HG03575 (cell line): Measurements from ENCODE around the gene MRM1.
"Not testable (repeated sequence)": the region's sequence is repeated elsewhere in the genome, so short reads cannot be mapped to it uniquely, and the experiment has no call there.

Source experiments
- ATAC-seq: cut with Tn5 transposase; IDR thresholded peaks from one replicate; pipeline ENCODE4 v1.9.1; 2021; ENCODE audit not compliant: unreplicated experiment, insufficient number of reproducible peaks, low FRiP score; ENCODE audit errors: extremely low read depth

The MRM1 gene

DNA sequence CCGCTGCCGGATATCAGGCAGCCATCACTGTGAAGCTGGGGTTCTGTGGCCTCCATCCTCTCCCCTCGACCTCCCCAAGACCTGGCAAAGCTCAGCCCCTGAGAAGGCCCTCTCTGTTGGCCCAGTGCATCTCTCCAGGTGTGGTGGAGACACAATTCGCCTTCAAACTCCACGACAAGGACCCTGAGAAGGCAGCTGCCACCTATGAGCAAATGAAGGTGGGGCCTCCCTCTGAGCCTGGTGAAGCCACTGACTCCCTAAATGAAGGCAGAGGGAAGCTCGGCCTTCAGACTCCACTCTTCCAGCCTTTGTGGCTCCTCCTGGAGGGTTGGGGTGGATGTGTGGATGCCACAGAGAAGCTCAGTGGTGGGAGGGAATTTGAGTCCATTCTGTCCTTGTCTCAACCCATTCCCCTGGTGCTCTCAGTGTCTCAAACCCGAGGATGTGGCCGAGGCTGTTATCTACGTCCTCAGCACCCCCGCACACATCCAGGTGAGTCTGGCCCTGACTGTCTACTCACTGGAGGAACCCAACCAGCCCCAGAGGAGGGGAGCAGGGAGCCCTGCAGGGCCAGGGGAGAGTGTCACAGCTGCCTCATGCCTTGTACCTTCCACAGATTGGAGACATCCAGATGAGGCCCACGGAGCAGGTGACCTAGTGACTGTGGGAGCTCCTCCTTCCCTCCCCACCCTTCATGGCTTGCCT lies 1.7 kb upstream of the MRM1 start:
- no peak for ATAC-seq

DNA sequence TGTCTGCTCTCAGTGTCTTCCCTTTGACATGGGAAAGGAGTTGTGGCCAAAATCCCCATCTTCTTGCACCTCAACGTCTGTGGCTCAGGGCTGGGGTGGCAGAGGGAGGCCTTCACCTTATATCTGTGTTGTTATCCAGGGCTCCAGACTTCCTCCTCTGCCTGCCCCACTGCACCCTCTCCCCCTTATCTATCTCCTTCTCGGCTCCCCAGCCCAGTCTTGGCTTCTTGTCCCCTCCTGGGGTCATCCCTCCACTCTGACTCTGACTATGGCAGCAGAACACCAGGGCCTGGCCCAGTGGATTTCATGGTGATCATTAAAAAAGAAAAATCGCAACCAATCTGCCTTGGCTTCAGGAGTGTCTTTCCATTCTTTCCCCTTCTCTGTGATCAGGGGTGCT lies 918 bp upstream of the MRM1 start:
- no peak for ATAC-seq

DNA sequence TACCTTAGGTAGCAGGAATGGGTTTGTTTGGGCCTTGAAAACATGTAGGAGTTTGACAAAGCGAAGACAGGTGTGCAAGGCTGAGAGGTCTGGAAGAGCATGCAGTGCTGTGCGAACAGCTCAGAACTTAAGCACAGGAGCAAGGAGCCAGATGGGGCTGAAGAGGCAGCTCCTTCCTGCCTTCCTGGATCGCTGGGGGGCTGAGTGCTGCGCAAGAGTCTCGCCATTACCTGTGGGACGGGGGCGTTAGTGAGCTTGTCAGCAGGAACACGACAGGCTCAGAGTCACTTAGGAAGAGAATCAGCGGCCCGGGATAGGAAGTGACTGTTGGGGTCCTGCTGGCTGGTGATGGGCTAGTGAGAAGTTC lies 464 bp upstream of the MRM1 start:
- ATAC-seq: no peak

DNA sequence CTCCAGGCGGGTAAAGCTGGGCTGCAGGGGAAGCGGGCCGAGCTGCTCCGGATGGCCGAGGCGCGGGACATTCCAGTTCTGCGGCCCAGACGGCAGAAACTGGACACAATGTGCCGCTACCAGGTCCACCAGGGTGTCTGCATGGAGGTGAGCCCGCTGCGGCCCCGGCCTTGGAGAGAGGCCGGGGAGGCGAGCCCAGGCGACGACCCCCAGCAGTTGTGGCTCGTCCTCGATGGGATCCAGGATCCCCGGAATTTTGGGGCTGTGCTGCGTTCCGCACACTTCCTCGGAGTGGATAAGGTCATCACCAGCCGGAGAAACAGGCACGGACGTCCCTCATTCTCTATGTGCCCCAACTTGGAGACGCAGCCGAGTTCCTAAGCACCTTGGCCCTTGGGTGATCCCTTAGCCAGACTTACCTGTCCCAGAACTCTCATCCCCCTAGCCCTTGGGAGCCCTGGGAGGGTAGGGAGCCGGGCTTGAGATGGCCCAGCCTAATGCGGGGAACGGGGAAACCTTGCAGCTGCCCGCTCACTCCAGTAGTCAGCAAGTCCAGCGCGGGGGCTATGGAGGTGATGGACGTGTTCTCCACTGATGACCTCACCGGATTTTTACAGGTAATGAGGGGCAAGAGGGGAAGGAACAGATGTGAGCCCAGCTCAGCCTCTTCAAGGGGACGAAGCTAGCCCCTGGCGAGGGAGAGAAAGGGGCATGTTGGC lies 806 bp downstream of the MRM1 start:
- ATAC-seq: no peak

DNA sequence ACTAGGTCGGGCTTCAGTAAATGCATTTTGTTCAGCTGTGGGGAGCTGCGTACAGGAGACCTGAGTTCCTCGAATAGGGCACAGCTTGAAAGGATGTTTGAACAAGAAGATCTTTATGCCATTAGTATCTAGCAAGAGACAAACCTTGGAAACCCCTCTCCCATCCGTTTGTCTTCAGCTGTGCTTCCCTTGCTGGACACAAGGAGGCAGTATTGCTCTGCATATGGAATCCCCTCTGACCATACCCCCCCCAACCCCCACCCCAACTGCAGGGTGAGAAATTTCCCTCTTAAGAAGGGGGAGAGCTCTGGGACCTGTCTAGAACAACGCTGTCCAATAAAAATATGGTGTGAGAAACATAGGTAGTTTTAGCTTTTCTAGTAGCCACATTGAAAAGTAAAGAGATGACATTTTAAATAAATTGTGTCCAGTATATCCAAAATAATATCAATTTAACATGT lies 1.6 kb downstream of the MRM1 start:
- ATAC-seq: no peak

DNA sequence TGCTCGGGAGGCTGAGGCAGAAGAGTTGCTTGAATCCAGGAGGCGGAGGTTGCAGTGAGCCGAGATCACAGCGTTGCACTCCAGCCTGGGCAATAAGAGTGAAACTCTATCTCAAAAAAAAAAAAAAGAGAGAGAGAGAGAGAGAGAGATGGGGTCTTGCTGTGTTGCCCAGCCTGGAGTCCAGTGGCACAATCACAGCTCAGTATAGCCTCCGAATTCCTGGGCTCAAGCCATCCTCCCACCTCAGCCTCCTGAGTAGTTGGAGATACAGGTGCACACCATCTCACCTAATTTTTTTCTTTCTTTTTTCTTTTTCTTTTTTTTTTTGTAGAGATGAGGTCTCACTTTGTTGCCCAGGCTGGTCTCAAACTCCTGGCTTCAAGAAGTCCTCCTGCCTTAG lies 3.6 kb downstream of the MRM1 start:
- ATAC-seq: not testable (repeated sequence)

DNA sequence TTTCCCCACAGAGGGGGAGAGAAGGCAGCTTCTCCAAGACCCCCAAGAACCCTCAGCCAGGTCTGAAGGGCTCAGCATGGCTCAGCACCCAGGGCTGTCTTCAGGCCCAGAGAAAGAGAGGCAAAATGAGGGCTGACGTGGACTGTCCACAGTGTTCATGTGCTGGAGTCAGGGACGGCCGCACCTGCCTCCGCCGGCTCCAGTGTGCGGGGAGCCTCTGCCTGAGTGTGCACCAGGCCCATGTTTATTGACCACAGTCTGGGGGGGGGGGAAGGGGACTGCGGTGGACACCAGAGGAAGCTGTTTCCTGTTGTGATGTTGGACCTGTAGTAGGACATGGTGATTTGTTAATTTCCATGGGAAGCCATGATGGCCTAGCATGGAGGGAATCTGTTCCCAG lies 6.9 kb downstream of the MRM1 start:
- no peak for ATAC-seq

DNA sequence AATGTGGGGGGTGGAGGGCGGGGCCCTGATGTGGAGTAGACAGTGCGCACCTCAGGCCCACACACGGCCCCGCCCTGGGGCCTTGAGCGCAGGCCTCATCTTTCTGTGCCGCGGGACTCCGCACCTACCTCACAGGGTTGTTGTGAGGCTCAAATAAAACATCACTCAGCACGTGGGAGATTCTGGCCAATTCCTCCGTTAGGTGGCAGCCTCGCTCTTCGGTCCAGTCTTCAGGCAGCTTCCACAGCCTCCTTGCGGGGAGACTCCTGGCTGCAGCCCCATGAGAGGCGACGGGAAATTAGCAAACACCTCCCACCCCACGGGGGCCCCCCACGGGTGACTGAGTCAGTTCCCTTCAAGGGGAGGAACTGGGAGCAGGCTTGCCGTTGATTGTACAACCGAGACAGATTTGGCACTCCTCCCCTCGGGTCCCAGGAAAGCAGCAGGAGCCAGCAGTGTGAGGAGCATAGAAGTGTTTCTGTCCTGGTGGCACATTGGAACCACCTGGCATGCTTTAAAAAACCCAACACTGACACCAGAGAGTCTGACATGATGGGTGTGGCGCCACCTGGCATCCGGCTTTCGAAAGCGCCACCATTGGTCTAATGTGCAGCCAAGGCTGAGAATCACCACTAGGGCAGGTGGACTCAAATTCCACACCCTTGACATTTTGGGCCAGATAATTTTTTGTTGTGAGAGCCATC lies 7.6 kb downstream of the MRM1 start:
- ATAC-seq: no peak

DNA sequence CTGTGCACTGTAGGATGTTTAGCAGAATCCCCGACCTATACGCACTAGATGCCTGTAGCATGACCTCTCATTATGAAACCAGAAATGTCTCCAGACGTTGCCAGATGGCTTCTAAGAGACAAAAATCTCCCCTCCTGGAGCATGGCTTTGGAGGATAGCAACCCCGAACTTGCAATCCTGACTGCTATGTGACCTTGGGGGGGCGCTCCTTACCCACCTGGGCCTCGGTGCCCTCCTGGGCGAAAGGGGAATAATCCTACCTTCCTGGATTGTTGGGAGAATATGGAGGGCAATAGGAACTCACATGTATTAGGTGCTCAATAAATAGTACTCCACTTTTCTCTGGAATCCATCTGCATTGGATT lies 8.1 kb downstream of the MRM1 start:
- ATAC-seq: no peak

DNA sequence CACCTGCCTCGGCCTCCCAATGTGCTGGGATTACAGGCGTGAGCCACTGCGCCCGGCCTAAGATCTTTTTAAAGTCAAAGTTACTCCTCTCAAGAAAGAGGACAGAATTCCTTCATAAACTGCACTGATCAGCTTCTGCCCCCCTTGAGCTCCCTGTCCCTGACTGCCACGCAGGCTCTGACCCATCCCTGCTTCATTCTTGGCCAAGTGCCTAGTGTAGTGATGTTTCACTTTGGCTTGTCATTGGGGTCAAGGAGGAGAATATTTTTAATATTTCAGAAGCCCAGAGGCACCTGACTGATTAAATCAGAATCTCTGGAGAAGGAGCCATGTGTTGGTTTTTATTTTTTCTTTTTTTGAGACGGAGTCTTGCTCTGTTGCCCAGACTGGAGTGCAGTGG lies 9.1 kb downstream of the MRM1 start:
- ATAC-seq: no peak

DNA sequence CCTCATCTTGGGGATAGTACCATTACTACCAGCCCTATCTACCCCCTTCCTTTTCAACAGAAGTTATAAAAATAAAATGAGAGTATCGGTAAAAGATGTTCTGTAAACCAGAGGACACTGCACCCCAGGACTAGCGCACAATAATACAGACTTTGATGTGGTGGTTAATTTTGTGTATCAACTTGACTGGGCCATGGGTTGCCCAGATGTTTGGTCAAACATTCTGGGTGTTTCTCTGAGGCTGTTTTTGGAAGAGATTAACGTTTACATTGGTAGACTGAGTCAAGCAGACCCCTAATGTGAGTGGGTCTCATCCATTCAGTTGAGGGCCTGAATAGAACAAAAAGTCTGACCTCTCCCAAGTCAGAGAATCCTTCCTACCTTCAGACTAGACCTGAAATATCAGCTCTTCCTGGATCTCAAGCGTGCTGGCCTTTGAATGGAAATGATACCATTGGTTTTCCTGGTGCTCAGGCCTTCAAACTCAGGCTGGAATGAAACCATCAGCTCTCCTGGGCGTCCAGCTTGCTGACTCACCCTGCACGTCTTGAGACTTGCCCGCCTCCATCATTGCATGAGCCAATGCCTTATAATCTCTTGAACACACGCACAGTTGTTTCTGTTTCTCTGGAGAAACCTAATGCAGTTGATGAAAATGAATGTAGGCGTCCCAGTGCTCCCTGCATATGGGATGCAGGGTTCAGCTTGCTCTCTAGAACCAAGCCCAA lies 10.1 kb downstream of the MRM1 start:
- ATAC-seq: no peak

DNA sequence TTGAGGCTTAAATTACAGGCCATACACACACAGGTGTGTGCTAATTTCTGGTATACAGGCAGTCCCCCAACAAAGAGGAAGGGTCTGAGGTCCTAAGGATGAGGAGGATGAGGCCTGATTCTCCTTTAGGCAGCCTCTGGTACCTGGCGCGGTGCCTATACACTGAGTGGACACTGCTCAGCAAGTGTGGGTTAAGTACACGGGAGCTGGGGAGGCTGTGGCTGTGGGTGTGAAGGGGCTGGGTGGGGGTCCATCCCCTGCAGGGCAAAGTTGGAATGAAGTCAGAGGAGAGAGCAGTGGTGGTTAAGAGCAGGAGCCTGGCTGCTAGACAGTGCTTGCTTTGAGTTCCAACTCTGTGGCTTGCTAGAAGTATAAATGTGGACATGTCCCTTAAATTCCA lies 10.9 kb downstream of the MRM1 start:
- no peak for ATAC-seq

DNA sequence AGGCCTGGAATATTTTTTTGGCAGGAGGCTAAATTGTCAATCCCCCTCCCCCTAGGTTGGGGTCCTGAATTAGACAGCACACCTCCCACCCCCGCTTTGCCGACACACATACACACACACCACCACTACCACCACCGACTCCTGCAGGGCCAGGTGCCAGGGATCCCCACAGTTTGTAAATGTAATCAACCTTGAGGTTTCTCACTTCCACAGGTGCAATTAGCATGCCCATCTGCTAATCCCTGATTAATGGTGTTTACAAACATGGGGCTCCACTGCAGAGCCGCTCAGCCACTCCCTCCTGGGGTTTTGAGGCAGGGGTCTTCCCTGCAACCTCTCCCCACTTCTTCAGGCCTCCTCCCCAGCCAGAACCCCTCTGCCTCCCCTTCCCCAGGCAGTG lies 11.8 kb downstream of the MRM1 start:
- no peak for ATAC-seq

DNA sequence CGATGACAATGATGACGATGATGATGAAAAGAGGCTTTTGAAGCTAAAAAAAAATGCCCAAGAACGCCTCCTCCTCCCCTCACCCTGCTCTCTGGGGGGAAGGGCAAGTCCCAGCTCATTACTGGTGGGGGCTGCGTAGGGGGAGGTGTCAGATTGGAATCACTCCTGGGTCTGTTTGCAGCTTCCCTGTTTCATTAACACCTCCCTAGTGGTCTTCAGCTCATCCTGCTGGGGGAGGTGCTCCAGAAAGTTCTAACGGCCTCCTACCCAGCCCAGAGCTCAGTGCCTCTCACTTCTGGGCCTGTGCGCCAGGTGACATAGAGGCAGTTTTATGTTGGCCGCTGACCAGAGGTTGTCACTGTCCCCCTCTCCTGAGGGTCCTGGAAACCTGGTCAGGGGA lies 12.7 kb downstream of the MRM1 start:
- no peak for ATAC-seq

DNA sequence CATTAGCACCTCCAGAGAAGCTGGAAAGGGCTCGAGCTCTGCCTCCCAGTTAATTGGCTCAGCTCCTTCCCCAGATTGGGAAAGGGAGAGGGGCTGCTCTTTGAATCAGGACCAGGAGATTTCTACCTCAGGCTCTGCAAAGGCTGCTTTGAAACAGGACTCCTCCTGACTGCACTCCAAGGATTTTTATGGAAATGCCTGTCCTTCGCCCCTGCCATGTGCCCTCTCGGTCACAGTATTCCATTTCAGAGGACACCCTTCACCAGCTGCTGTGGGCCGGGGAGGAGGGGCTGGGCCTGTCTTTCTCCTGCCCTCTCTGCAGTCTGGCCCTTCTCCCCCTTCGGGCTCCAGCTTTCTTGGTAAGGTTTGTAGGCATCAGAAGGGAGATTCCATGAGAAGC lies 13.6 kb downstream of the MRM1 start:
- no peak for ATAC-seq

DNA sequence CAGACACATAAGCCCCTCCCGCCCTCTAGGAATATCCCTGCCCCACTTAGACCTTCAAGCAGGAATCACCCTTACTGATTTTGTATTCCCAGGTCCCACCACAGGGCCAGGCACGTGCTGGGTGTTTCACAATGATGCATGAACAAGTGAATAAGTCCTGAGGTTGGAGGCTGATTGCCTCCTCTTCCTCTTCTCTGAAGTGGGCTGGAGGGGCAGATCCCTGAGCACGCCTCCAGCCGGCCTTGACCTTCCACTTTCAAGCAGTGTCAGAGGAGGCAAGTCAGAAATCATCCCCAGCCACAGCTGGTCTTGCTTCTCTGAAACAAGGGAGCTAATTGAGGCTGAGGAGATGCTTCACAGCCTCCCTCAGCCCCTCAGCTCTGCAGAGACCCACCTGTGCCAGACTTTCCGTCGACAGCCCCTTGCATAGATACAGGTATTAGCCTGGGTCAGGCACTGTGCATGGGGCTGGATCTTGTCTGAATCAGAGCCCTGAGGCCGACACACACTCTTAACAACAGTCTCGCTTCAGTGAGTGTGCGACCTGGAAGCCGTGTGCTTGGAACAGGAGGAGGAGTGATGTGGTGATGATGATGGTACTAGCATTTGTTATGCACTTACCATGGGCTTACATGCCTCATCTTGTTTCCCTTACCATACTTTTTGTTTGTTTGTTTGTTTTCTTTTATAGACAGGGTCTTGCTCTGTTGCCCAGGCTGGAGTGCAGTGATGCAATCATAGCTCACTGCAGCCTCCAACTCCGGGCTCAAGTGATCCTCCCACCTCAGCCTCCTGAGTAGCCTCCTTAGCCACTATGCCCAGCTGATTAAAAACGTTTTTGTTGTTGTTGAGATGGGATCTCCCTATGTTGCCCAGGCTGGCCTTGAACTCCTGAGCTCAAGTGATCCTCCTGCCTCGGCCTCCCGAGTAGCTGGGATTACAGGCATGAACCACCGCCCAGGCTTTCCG lies 15.0 kb downstream of the MRM1 start:
- ATAC-seq: no peak

DNA sequence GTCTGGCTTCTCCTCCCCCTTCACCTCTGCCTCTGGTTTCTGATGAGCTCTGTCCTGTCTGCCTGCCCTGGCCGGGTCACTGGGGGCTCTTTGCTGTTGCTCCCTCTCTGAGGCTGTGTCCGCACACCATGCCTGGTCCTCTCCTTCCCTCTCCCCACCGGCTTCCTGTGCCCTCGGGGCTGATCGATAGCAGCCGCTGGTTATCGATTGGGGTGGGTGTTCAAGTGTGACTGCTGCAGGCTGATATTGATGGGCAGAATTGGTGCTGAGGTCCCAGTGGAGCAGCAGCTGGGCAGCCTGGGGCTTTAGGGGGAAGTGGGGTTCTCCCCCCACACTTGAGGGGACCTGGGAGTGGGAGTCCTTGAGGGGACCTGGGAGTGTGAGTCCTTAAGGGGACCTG lies 16.4 kb downstream of the MRM1 start:
- ATAC-seq: no peak

DNA sequence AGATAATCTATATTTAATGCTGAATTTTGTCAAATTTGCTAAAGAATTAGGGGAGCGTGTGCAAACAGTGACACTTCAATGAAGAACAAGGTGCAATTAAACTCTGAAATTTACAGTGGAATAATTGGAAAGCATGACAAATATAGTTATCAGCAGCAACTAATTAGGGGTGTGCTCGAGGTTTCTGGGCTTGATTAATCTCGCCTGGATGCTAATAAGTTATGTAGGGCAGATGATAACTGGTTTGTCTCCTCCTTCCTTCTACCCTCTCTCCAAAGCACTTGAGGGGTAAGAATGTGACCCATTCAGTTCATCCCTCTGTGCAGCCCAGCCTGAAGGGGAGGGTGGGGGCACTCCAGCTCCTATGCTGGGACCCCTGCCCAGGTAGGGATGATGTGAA lies 21.9 kb downstream of the MRM1 start:
- ATAC-seq: no peak

DNA sequence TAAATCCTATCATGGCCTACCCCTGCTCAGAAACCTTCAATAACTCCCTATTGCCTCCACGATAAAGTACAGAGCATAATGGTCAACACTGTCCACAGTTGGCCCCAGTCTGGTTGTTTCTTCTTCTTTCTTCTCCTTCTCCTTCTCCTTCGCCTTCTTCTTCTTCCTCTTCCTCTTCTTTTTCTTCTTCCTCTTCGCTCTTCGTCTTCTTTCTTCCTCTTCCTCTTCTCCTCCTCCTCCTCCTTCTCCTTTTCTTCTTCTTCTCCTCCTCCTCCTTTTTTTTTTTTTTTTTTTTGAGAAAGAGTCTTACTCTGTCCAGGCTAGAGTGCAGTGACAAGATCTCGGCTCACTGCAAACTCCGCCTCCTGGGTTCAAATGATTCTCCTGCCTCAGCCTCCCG lies 23.8 kb downstream of the MRM1 start:
- no peak for ATAC-seq
